Activated CD4-positive, alpha-beta memory T cell treated with anti-CD3 and anti-CD28 coated beads, Interleukin-2, amount 10 ng/mL, durations not matched to agents 7 days and 5 days (primary cell): ENCODE measurements around the gene CIZ1. TPM values are rescaled to one million over a fixed set of nuclear protein-coding genes. Genes with fewer than 3 reads are reported as not detected.
"Not testable (repeated sequence)": the region's sequence is repeated elsewhere in the genome, so short reads cannot be mapped to it uniquely, and the experiment has no call there.

Source experiments
- CTCF ChIA-PET: fragments of 350-600 bp; sonication (Branson Sonifier 250); formaldehyde crosslinking; loops from one replicate; lab custom pipeline; 2021; ENCODE audit warnings: antibody characterized with exemption, inconsistent platforms; lab: Charles Lee
- POLR2A ChIA-PET: fragments of 350-600 bp; sonication (Branson Sonifier 250); formaldehyde crosslinking; loops from one replicate; lab custom pipeline; 2021; ENCODE audit warnings: antibody characterized with exemption; lab: Charles Lee
- DNase-seq: peaks from one replicate; pipeline ENCODE4 v3.0.0-alpha.2; 2020
- H3K27ac Mint-ChIP-seq: one replicate; pipeline ENCODE4 v1.8.0; 2021; ENCODE audit warnings: mild to moderate bottlenecking, mixed read lengths
- H3K27me3 Mint-ChIP-seq: one replicate; pipeline ENCODE4 v1.8.0; 2021; ENCODE audit warnings: mixed read lengths
- H3K36me3 Mint-ChIP-seq: one replicate; pipeline ENCODE4 v1.8.0; 2021; ENCODE audit warnings: low read depth, mixed read lengths
- H3K4me1 Mint-ChIP-seq: one replicate; pipeline ENCODE4 v1.8.0; 2021; ENCODE audit warnings: mixed read lengths
- H3K4me3 Mint-ChIP-seq: one replicate; pipeline ENCODE4 v1.8.0; 2021; ENCODE audit warnings: mild to moderate bottlenecking, mixed read lengths
- H3K9me3 Mint-ChIP-seq: one replicate; pipeline ENCODE4 v1.8.0; 2021; ENCODE audit warnings: mixed read lengths
- total RNA-seq, 2 experiments: library from RNA; stranded (reverse); gene quantifications; one replicate each; pipeline ENCODE4 v1.2.3, GENCODE V29; 2021

CIZ1 gene
- total RNA-seq, 2 experiments from 2014 or later: 112 to 116 TPM

DNA sequence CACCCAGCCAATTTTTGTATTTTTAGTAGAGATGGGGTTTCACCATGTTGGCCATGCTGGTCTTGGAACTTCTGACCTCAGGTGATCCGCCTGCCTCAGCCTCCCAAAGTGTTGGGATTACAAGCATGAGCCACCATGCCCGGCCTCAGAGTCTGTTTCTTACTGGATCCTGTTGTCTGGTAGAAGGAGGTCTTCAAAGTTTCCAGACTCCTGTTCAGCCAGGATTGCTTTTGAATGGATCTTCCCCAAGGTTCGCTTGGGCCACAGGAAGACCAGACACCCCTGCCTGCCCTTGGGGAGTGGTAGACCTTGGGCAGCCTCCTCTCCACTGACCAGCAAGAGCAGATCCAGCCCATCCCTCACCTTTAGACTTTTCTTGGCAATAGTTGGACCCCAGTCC, 49.8 kb downstream of the CIZ1 start:
- Mint-ChIP-seq H3K9me3 (no peaks in the 10 kb centered on the region), H3K27me3 (no peaks in the 10 kb centered on the region), H3K4me3 (no peak overlapping the region), H3K4me1 (peaks cover 19% of the 10 kb centered on the region), H3K27ac (peak overlapping the region; percentile 67), H3K36me3 (no peaks in the 10 kb centered on the region)
- no peak for DNase-seq
- POLR2A ChIA-PET: interaction anchor here (1.5 kb wide), 1 partner anchor 13 kb away, joined by 6 read pairs; no protein-coding TSS in a partner anchor
- CTCF ChIA-PET: interaction anchor here (1.2 to 2.7 kb wide), 3 partner anchors 9 to 24 kb away, joined by 4 to 8 read pairs (median 6); no protein-coding TSS in a partner anchor

DNA sequence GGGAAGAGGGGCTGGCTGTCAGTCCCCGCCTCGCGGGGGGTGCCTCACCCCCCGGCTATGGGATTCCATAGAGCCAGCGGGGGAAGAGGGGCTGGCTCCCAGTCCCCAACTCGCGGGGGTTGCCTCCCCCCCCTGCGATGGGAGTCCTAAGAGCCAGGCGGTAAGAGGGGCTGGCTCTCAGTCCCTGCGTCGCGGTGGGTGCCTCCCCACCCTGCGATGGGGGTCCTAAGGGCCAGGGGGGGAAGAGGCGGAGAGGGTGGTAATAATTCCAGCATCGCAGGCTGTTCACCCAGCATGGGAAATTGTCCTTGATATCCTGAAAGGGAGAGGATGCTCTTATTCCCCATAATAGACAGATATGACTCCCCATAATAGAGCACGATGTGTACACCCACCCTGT, 51.8 kb downstream of the CIZ1 start:
- POLR2A ChIA-PET: no interaction called here
- Mint-ChIP-seq H3K36me3 (no peaks in the 10 kb centered on the region), H3K27me3 (peaks cover 9% of the 10 kb centered on the region), H3K9me3 (no peaks in the 10 kb centered on the region), H3K4me1 (peaks cover 26% of the 10 kb centered on the region), H3K4me3 (no peak overlapping the region), H3K27ac (no peak overlapping the region)
- DNase-seq: no peak
- CTCF ChIA-PET: no interaction called here

DNA sequence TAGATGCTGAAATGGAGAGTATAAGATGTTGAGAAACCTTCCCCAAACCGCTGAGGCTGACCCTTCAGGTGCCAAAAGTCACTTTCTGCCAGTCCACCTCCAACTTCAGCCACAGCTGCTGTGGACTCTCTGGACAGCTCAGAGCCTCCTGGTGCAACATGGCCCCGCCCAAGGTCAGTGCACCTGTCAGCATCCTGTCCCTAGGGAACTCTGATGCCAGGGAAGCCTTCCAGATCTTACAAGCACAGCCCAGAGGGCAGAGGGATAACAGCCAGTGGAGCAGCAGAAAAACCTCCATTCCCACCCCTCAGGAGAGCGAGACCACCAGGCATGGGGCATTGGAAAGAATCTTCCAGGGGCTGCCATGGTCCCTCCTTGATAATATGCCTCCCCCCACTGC, 53.4 kb downstream of the CIZ1 start:
- H3K9me3 Mint-ChIP-seq: no peaks in the 10 kb centered on the region
- no peak overlapping the region for H3K4me3 Mint-ChIP-seq
- POLR2A ChIA-PET: no interaction called here
- H3K36me3 Mint-ChIP-seq: no peaks in the 10 kb centered on the region
- no peak for DNase-seq
- peaks cover 22% of the 10 kb centered on the region for H3K4me1 Mint-ChIP-seq
- no peak overlapping the region for H3K27ac Mint-ChIP-seq
- CTCF ChIA-PET: interaction anchor here (1.7 to 1.8 kb wide), 2 partner anchors 10 to 20 kb away, joined by 5 to 10 read pairs; partner anchors contain the start of gene PTGES2
- H3K27me3 Mint-ChIP-seq: peaks cover 23% of the 10 kb centered on the region

DNA sequence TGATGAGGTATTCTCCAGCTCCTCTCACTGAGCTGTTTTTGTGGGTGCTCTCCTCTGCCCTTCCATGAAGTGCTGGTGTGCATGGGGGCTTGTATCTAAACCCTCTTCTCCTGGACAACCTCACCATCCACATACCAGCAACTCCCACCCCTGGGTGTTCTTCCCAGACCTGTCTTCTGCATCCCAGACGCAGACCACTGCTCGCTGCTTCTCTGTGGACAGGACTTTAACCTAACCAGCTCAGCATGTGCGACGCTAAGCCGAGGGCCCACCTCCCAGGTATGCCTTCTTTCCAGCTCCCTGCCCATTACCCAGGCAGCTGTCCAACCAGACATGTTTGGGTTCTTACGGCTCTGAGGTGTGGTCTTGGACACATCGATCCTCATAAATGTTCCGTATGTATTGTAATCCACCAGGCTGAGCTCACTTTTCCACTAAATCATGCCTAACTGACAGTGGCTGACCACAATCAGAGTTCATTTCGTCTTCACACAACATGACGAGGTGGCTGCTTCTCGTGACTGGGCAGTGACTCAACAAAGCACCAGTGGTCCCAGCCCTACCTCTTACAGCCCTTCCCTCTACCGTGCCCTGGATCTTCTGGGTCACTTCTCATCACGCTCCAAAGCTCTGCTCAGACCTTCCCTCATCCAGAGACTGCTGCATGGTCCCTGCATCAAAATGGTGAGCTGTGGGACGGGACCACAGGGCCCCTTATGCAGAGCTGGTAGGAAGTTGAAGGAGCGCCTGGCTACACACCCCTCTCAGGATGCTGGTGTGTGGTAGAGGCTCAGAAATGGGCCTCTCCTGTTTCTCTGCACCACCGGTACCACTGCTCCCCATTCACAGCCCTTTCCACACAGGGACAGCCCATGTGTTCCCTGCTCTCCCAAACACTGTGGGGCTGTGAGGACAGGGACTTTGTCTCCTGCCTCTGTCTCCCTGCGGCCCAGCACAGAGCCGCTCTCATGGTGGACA, 54.3 kb downstream of the CIZ1 start:
- H3K27ac Mint-ChIP-seq: no peak overlapping the region
- POLR2A ChIA-PET: no interaction called here
- peaks cover 14% of the 10 kb centered on the region for H3K4me1 Mint-ChIP-seq
- no peak overlapping the region for H3K4me3 Mint-ChIP-seq
- DNase-seq: no peak
- no peaks in the 10 kb centered on the region for H3K9me3 Mint-ChIP-seq
- CTCF ChIA-PET: interaction anchor here (1.7 to 1.8 kb wide), 2 partner anchors 9 to 19 kb away, joined by 5 to 10 read pairs; partner anchors contain the start of gene PTGES2
- H3K36me3 Mint-ChIP-seq: no peaks in the 10 kb centered on the region
- peaks cover 29% of the 10 kb centered on the region for H3K27me3 Mint-ChIP-seq

DNA sequence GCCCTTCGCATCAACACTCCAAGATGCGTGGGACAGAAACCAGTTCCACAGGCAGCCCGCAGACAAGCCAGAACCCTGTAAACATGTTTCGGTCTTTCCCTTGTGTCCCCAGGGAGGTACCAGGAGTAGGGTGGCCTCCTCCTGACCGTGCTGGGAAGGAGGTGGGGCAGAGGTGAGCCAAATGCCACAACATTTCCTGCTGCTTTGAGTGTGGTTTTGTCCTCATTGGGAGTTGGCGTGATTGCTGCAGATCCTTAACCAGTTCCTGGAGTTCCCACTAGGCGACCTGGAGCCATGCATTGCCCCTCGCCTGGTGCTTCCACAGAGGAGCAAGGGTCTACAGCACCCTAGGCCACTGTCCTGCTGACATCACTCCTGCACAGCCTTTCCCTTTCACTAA, 55.8 kb downstream of the CIZ1 start:
- CTCF ChIA-PET, H3K9me3 Mint-ChIP-seq, POLR2A ChIA-PET, H3K4me3 Mint-ChIP-seq, DNase-seq, H3K4me1 Mint-ChIP-seq, H3K27ac Mint-ChIP-seq, H3K36me3 Mint-ChIP-seq: not testable (repeated sequence)
- peaks cover 41% of the 10 kb centered on the region for H3K27me3 Mint-ChIP-seq

DNA sequence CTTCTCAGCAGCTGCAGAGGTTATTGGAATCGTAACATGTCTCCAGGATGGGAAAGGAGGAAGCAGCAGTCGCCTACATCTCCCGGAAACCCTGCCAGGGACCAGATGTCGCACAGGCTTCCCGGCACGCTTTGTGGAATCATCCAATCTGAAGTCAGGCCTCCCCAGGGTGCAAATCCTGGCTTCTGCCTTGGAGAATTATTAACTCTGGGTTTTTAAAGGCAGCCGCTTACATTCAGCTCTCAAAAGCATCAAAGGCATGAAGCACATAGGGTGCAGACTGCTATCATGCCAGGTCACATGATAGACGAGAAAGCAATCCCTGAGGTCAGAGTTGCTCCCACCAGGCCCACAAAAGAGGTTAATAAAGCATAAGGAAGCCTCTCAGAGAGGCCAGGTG, 59.2 kb downstream of the CIZ1 start:
- H3K27ac Mint-ChIP-seq, H3K4me3 Mint-ChIP-seq, H3K36me3 Mint-ChIP-seq, CTCF ChIA-PET, H3K9me3 Mint-ChIP-seq, POLR2A ChIA-PET, DNase-seq: not testable (repeated sequence)
- peaks cover 41% of the 10 kb centered on the region for H3K27me3 Mint-ChIP-seq
- peaks cover 23% of the 10 kb centered on the region for H3K4me1 Mint-ChIP-seq

DNA sequence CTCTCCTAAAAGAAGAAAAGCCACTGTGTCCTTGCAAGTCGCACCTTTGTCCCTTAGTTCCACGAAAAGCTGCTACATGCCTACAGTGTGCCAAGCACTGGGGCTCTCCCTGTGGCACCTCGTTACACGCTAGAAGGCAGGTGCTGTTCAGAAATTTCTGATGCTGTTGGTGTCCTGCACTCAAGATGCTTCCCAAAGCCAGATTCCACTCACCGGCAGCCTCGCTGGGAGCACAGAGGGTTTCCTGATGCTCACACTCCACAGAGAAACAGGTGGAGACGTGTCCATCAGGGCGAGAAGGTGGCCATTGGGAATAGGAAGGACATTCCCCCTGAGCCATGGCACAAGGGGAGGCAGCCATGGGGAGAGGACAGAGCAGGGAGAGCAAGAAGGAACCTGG, 60.0 kb downstream of the CIZ1 start:
- H3K4me3 Mint-ChIP-seq, H3K36me3 Mint-ChIP-seq, H3K27ac Mint-ChIP-seq, H3K9me3 Mint-ChIP-seq, POLR2A ChIA-PET, CTCF ChIA-PET, DNase-seq: not testable (repeated sequence)
- Mint-ChIP-seq H3K4me1 (peaks cover 25% of the 10 kb centered on the region), H3K27me3 (peaks cover 41% of the 10 kb centered on the region)

DNA sequence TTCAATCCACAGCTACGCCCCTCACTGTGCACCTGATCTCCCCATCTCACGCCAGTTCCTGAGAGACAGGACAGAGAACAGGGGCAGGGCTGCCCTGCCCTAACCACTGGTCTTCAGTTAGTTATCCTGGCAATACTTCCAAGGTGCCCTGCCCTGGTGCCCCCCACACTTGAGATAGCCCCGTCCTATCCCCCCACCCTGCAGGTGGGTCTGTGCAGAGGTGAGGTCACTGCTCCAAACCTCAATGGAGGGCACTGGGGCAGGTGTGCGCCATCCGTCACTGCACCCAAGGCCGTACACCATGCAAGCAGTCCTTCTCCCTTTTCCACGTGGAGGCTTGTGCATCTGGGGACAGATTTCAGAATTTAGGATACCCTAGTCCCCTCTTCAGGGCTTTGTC, 60.7 kb downstream of the CIZ1 start:
- peaks cover 27% of the 10 kb centered on the region for H3K4me1 Mint-ChIP-seq
- DNase-seq, POLR2A ChIA-PET, H3K4me3 Mint-ChIP-seq, CTCF ChIA-PET, H3K27ac Mint-ChIP-seq, H3K36me3 Mint-ChIP-seq, H3K9me3 Mint-ChIP-seq: not testable (repeated sequence)
- peaks cover 41% of the 10 kb centered on the region for H3K27me3 Mint-ChIP-seq

DNA sequence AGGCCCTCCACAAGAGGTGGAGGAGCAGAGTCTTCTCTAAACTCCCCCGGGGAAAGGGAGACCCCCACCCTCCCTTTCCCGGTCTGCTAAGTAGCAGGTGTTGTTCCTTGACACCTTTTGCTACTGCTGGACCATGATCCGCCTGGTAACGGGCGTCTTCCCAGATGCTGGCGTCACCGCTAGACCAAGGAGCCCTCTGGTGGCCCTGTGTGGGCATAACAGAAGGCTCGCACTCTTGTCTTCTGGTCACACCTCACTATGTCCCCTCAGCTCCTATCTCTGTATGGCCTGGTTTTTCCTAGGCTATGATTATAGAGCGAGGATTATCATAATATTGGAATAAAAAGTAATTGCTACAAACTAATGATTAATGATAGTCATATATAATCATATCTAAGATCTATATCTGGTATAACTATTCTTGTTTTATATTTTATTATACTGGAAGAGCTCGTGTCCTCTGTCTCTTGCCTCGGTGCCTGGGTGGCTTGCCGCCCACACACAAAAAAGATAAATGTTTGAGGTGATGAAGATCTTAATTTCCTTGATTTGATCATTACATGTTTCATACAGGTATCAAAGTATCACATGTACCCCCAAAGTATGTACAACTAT, 61.3 kb downstream of the CIZ1 start:
- Mint-ChIP-seq H3K4me3 (peak overlapping the region; percentile 62), H3K27me3 (peaks cover 35% of the 10 kb centered on the region)

DNA sequence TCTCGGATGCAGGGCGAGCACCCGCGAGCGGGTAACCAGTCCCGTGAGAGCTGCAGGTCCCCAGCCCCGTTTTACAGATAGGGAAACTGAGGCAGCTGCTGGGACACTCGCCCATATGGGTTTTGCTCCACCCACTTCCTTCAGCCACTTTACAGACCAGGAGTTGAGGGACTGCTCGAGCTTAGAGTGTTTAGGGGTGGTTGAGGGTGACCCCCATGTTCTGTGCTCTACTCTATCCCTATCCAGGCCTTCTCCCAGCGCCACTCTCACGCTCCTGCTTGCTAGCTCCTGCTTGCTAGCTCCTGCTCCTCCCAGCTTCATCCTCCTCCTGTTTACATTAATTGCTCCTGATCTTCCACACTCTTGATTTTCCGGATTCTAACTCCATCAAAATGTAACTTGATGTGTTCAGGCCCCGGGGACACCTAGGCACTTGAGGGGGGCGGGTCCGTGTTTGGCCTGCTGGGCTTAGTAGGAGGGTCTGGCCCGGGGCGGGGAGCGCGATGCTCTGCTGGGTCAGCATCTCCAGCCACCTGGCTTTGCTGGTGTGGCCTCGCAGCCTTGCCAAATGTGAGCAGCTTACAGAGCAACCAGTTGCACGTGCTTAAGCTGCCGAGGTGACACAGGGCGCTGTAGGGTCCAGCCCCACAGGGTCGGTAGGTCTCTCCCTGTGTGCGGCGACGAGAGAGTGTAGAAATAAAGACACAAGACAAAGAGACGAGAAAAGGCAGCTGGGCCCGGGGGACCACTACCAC, 62.4 kb downstream of the CIZ1 start:
- DNase-seq: no peak
- CTCF ChIA-PET: interaction anchor here (0.7 to 2.1 kb wide), 16 partner anchors 8 to 212 kb away, joined by 3 to 14 read pairs (median 3); partner anchors contain the start of genes NAIF1, SLC25A25 and ST6GALNAC4
- Mint-ChIP-seq H3K4me1 (peaks cover 36% of the 10 kb centered on the region), H3K4me3 (peak overlapping the region; percentile 91), H3K36me3 (peaks cover 3% of the 10 kb centered on the region), H3K27ac (peak overlapping the region; percentile 96), H3K27me3 (peaks cover 28% of the 10 kb centered on the region), H3K9me3 (no peaks in the 10 kb centered on the region)
- POLR2A ChIA-PET: interaction anchor here (0.9 to 3.0 kb wide), 4 partner anchors 11 to 35 kb away, joined by 3 to 19 read pairs (median 5); partner anchors contain the start of gene BBLN

More for the DNA sequence above, 61.3 kb downstream of the CIZ1 start:
- not testable (repeated sequence) for H3K9me3 Mint-ChIP-seq, H3K36me3 Mint-ChIP-seq, H3K27ac Mint-ChIP-seq
- DNase-seq: peak; percentile 64
- H3K4me1 Mint-ChIP-seq: peaks cover 31% of the 10 kb centered on the region
- ChIA-PET CTCF (interaction anchor here (2.0 kb wide), 1 partner anchor 12 kb away, joined by 8 read pairs; no protein-coding TSS in a partner anchor), POLR2A (interaction anchor here (3.0 kb wide), 1 partner anchor 30 kb away, joined by 19 read pairs; the partner anchor contains the start of gene BBLN)

DNA sequence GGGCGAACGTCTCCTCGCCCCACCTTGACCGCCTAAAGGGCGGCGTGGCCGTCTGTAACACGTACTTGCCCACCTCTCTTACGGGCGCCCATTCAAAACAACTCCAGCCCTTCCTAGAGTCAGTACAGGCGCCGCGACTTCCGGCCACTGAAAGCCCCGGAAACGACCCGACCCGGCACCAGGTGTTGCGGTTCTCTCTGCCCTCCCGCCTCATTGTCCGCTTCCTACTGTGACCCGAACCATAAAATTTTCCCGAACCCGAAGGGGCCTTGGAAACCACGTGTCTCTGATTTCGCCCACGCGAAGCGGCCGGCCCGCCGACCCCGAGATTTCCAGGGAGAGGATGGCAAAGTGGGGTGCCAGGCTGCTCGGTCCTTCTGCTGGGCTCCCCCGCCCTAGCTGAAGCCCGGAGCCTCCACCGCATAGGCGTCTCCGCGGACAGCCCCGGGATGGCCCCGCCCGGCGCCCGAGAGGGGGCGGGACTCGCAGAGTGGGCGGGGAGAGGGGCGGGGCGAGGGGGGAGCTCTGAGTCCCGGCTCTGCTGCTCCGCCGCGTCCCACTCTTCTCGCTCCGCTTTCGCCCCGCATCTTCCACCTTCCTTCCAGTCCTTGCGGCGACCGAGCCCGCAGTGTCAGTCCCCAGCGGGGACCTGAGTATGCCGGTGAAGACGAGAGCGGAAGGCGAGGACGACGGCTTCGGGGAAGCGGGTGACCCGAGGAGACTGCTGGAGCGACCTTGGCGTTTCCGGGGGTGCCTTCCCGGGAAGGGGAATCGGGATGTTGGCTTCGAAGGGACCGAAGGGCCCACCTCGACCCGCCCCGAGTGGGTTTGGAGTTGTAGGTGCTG, 63.2 kb downstream of the CIZ1 start:
- DNase-seq: peak; percentile 86
- H3K27ac Mint-ChIP-seq: peak overlapping the region; percentile 96
- H3K4me3 Mint-ChIP-seq: peak overlapping the region; percentile 91
- ChIA-PET POLR2A (interaction anchor here (0.9 to 3.0 kb wide), 5 partner anchors 10 to 59 kb away, joined by 3 to 19 read pairs (median 4); partner anchors contain the start of genes BBLN and SLC25A25), CTCF (interaction anchor here (0.7 to 2.1 kb wide), 15 partner anchors 9 to 213 kb away, joined by 3 to 14 read pairs (median 3); partner anchors contain the start of genes NAIF1, SLC25A25 and ST6GALNAC4)
- peaks cover 36% of the 10 kb centered on the region for H3K4me1 Mint-ChIP-seq
- no peaks in the 10 kb centered on the region for H3K9me3 Mint-ChIP-seq
- peaks cover 10% of the 10 kb centered on the region for H3K36me3 Mint-ChIP-seq
- peaks cover 20% of the 10 kb centered on the region for H3K27me3 Mint-ChIP-seq
